MM.1S (cell line): Measurements from ENCODE around the gene HPDL.

Source experiments
- EZH2 ChIP-seq: fragments of 300-600 bp; sonication (generic); optimal IDR thresholded peaks from 2 replicates; pipeline ENCODE3; 2017; ENCODE audit warnings: low read depth, mild to moderate bottlenecking, antibody characterized with exemption, low read length, mixed read lengths
- EZH2phosphoT487 ChIP-seq: fragments of 300-600 bp; sonication (generic); IDR thresholded peaks from 2 replicates; pipeline ENCODE4 v1.6.1; 2018; ENCODE audit warnings: antibody characterized with exemption, low read length
- TF ChIP-seq, protein P1 (sequence below): fragments of 300-600 bp; sonication (generic); IDR thresholded peaks from 2 replicates; pipeline ENCODE4 v1.5.1; 2016; ENCODE audit warnings: antibody characterized with exemption, low read length, mixed read lengths

DNA sequence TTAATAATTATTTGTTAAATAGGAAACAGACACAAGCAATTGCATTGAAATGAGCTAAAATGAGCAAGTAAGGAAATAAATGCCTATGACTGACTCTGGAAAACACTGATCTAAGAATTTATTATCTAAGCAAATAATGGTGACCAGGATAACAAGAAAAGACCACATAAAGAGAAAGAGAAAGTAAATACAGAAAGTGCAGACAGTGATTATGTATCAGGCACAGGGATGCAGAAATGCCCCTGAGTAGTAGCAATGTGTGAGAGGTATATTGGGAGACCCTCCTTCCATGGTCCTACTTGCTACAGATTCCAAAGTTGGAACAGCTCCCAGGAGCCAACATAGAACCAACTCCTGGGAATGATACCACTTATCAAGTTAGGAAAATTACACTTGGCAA lies 46.9 kb downstream of the HPDL start:
- TF ChIP-seq, protein P1, sequence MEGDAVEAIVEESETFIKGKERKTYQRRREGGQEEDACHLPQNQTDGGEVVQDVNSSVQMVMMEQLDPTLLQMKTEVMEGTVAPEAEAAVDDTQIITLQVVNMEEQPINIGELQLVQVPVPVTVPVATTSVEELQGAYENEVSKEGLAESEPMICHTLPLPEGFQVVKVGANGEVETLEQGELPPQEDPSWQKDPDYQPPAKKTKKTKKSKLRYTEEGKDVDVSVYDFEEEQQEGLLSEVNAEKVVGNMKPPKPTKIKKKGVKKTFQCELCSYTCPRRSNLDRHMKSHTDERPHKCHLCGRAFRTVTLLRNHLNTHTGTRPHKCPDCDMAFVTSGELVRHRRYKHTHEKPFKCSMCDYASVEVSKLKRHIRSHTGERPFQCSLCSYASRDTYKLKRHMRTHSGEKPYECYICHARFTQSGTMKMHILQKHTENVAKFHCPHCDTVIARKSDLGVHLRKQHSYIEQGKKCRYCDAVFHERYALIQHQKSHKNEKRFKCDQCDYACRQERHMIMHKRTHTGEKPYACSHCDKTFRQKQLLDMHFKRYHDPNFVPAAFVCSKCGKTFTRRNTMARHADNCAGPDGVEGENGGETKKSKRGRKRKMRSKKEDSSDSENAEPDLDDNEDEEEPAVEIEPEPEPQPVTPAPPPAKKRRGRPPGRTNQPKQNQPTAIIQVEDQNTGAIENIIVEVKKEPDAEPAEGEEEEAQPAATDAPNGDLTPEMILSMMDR = no peak
- TF ChIP-seq EZH2 (no peak), EZH2phosphoT487 (no peak)
